ENCODE data around the gene POLR2C.

POLR2C gene

DNA sequence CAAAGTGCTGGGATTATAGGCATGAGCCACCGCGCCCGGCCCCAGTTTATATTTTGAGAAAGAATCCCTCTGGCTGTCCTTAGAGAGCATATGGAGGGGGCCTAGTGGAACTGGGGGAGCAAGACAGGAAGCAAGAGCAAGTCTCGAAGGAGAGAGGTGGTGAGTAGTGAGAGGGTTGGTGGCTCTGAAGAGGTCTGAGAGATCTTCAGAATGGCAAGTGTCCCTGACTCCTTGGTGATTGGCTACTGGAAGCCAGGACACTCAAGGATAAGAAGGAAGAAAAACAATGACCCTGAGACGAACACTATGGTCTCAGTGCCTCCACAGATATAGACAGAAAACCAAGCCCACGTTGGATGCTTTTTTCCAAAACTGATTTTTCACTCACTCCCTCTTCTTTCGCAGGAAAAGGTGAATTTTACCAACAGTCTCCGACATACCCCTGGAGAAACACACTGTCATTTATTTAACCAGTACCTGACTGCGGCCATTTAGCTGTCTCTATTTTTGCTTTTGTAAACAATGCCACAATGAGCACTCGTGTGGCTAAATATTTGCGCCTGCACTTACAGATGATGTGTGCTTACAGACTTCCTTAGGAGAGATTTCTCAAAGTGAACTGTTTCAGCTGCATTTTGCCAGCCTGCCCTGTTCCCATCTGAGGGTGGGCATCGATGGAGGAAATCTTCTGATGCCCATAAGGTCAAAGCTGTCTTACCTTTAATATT, 39.7 kb downstream of the POLR2C start:
- no peak overlapping the region for H3K4me3 ChIP-seq (replicated peaks; ENCODE audit: low read depth, low read length)
- TF ChIP-seq, protein P1, sequence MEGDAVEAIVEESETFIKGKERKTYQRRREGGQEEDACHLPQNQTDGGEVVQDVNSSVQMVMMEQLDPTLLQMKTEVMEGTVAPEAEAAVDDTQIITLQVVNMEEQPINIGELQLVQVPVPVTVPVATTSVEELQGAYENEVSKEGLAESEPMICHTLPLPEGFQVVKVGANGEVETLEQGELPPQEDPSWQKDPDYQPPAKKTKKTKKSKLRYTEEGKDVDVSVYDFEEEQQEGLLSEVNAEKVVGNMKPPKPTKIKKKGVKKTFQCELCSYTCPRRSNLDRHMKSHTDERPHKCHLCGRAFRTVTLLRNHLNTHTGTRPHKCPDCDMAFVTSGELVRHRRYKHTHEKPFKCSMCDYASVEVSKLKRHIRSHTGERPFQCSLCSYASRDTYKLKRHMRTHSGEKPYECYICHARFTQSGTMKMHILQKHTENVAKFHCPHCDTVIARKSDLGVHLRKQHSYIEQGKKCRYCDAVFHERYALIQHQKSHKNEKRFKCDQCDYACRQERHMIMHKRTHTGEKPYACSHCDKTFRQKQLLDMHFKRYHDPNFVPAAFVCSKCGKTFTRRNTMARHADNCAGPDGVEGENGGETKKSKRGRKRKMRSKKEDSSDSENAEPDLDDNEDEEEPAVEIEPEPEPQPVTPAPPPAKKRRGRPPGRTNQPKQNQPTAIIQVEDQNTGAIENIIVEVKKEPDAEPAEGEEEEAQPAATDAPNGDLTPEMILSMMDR (IDR thresholded peaks at IDR 0.05; ENCODE audit: low read depth, low read length, missing control alignments): no peak
- no peak for DNase-seq (ENCODE audit: extremely low read depth, low read depth)

DNA sequence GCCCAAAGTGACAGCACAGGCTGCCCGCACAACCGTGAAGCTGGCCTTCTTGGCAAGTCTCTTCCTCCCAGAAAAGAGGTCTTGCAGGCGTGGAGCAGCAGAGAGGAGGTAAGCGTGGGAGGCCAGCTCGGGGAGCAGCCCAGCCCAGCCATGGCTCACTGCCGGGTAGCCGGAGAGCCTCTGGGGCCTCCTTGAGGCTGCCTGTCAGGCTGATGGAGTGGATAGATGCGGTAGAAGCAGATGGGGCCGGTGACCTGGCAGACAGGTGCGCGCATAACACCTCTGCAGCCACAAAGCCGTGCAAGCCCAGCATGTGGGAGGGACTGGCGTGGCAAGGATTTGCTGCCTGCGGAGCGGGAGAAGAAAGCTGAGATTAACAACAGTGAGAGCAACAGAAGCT, 40.9 kb downstream of the POLR2C start:
- DNase-seq (ENCODE audit: extremely low read depth, low read depth): no peak
- no peak overlapping the region for H3K4me3 ChIP-seq (replicated peaks; ENCODE audit: low read depth, low read length)

DNA sequence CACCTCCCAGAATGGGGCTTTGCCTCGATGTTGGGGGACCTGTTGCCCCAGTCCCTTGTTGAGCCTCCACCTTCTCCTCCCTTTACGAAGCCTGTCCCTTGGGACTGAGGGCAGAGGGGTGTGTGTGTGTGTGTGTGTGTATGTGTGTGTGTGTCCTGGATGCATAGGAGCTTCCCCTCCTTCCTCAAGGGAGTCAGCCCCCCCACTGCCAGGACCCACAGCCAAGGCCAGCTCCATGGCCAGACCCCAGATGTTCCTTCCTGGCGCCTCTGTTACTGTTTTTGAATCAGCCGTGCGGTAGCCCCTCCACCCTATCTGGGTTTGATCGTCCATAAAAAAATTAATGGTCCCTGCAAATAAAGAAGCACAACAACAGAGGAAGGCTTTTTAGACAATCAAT, 41.5 kb downstream of the POLR2C start:
- H3K4me3 ChIP-seq (replicated peaks; ENCODE audit: low read depth, low read length): no peak overlapping the region
- DNase-seq (ENCODE audit: extremely low read depth, low read depth): no peak
- TF ChIP-seq, protein P1 (IDR thresholded peaks at IDR 0.05; ENCODE audit: low read depth, low read length, missing control alignments): no peak

More for the DNA sequence above, 40.9 kb downstream of the POLR2C start:
- TF ChIP-seq, protein P1 (IDR thresholded peaks at IDR 0.05; ENCODE audit: low read depth, low read length, missing control alignments): no peak

DNA sequence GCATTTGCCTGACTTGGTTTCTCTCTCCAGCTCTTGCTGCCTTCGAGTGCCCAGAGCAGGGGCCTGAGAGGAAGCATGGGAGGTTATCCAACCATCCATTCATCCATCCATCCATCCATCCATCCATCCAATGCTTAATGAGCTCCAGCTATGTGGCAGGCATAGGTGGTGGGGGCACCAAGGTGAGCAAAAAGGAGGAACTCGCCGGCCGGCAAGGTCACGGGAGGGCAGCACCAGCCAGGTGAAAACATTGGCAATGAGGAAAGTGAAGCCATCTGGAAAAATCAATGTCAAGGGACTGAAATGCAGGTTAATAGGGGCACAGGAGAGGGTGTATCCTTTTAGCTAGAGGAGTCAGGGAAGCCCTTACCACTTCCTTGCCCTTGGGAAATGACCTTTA, 42.0 kb downstream of the POLR2C start:
- no peak overlapping the region for H3K4me3 ChIP-seq (replicated peaks; ENCODE audit: low read depth, low read length)
- TF ChIP-seq, protein P1 (IDR thresholded peaks at IDR 0.05; ENCODE audit: low read depth, low read length, missing control alignments): no peak
- DNase-seq (ENCODE audit: extremely low read depth, low read depth): no peak

DNA sequence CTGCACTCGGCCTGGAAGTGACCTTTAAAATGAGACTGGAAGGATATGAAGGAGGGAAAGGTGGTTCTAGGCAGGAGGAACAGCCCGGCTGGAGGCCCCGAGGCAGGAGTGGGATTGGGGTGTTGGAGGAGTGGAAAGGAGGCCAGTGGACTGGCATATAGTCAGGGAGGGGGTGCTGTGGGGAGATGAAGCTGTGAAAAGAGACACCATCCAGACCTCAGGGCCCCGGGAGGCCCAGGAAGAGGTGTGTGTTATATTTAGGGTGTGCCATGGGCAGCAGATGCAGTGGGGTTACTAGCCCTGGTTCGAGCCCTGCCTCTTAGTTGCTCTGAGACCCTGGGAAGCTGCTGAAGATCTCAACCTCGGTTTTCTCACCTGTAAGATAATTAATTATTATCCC, 42.7 kb downstream of the POLR2C start:
- no peak overlapping the region for H3K4me3 ChIP-seq (replicated peaks; ENCODE audit: low read depth, low read length)
- TF ChIP-seq, protein P1 (IDR thresholded peaks at IDR 0.05; ENCODE audit: low read depth, low read length, missing control alignments): no peak
- no peak for DNase-seq (ENCODE audit: extremely low read depth, low read depth)

DNA sequence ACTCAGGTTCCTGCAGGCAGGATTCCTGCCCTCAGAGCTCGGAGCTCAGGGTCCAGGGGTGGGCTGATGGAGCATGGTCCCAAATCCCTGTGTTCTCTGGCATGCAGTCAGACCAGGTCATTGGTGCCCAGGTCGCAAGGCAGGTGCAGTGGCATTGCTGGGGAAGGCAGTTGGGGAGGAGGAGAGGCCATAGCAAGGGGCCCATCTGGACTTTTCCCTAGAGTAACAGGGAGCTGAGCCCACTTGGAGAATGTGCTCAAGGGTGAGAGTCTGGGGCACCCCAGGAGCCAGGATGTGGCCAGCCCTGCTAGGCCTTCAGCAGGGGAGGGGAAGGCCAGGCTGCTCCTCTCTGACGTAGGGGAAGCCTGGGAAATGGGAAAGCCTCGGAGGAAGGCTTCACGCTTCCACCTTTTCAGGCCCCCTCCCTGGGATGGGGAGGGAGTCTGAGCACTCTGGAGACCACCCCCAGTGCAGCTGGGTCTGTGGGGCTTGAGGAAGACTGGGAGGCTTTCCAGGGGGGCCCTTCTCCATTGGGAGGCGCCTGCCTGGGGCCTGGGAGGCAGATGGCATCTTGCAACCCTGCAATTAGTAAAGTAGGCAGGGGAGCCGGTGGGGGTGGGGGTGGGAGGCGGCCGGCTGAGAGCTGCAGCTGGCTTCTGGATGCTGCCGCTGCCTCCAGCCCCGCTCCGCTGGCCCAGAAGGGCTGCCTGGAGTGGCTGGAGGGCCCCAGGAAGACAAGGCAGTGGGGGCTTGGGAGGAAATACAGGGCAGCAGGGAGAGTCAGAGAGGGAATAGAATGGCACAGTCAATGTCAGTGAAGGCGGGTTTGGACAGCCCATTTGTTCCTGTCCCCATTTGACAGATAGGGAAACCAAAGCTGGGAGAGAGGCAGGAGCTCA, 44.9 kb downstream of the POLR2C start:
- no peak overlapping the region for H3K4me3 ChIP-seq (replicated peaks; ENCODE audit: low read depth, low read length)
- DNase-seq (ENCODE audit: extremely low read depth, low read depth): no peak
- TF ChIP-seq, protein P1 (IDR thresholded peaks at IDR 0.05; ENCODE audit: low read depth, low read length, missing control alignments): no peak
